Measurements from ENCODE around the gene RHBDL3.

GRCh38 chr17:32264140-32264799, 1.4 kb upstream of the RHBDL3 start:
- no peak for TF ChIP-seq NFYA (IDR thresholded peaks at IDR 0.05; ENCODE audit: borderline replicate concordance, low read depth, low read length)
- no peak for TF ChIP-seq JUNB (IDR thresholded peaks at IDR 0.05)
- no peak for TF ChIP-seq POLR2AphosphoS5 (IDR thresholded peaks at IDR 0.05; ENCODE audit: low read length)
- TF ChIP-seq NR2C2 (IDR thresholded peaks at IDR 0.05; ENCODE audit: borderline replicate concordance, control insufficient read depth, insufficient read length, low read depth) = no peak
- no peak for TF ChIP-seq CTCF (IDR thresholded peaks at IDR 0.05 in 2 of 3, conservative IDR thresholded peaks at IDR 0.05 in 1 of 3; ENCODE audit: control insufficient read depth in 2 of 3, extremely low read depth in 1 of 3, insufficient read depth in 1 of 3, low read depth in 3 of 3, low read length in 3 of 3)
- no peak for TF ChIP-seq USF1 (IDR thresholded peaks at IDR 0.05; ENCODE audit: borderline replicate concordance, extremely low read length, insufficient read depth, low read depth, low read length)
- TF ChIP-seq EZH2 (IDR thresholded peaks at IDR 0.05; ENCODE audit: borderline replicate concordance, control insufficient read depth, low read depth, low read length) = no peak
- no peak for TF ChIP-seq POLR2A (IDR thresholded peaks at IDR 0.05; ENCODE audit: low read depth, low read length)
- no peak for TF ChIP-seq KDM1A (IDR thresholded peaks at IDR 0.05; ENCODE audit: borderline replicate concordance)
- no peak for TF ChIP-seq PAX8 (IDR thresholded peaks at IDR 0.05)
- TF ChIP-seq ASH2L (IDR thresholded peaks at IDR 0.05; ENCODE audit: borderline replicate concordance, low read depth) = no peak
- no peak for TF ChIP-seq NRF1 (conservative IDR thresholded peaks at IDR 0.05; ENCODE audit: low read depth, low read length)
